Epithelial cell of prostate (primary cell): Measurements from ENCODE around the gene FBXO7.

Experiments used
- DNase-seq: peaks from one replicate; pipeline ENCODE4 v3.0.0-alpha.2; 2011; ENCODE audit warnings: low read depth, low spot score
- H3K27ac ChIP-seq: fragments of 450-650 bp; 2 replicates; pipeline ENCODE4 v1.5.1; 2017; ENCODE audit warnings: mild to moderate bottlenecking

The FBXO7 gene

DNA sequence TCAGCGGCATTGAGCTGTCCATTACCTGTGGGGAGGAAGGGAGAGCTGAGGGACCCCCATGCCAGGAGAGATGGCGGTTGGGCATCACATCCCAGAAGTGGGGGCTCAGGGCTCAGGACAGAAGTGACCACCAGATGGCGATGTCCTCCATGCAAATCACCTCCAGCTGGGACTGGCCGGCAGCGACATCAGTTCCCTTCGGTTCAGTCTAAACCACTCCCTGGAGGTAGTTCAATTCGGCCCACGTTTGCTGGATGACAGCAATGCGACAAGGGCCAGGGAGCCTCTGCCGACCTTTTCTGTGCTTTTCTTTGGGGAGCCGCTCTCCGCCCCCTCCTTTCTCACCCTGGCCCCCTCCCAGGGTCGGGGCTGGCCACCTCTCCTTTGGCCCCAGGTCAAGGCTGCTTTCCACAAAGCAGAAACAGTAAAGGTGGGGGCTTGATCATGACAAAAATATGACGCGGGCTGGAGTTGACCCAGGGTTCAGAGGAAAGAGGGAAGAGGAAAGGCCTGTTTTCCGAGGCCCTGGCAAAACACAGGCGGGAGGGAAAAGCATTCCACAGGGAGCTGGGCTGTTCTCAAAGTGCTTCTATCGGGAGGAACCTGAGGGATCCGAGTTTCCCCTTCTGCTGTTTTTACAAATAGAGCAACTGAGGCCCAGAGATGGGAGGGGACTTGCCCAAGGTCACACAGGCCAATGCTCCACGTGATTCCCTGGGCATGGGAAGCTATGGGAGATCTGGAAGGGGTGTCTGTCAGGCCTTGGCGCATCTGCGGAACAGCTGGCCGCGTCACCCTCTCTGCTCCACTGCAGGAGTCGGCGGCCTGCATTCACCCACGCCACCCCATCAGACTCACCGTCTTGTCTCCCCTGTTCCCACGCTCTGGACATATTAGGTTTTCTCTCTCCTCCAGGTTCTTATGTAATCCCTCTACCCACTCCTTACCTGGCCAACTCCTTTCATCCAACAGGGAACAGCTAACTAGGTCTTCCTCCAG is 54.7 kb downstream of the FBXO7 start:
- peak; percentile 18 for DNase-seq

GRCh38 chr22:32531228-32531627 is 56.6 kb downstream of the FBXO7 start:
- no peak overlapping the region for H3K27ac ChIP-seq
- no peak for DNase-seq

More for the DNA sequence above, 54.7 kb downstream of the FBXO7 start:
- H3K27ac ChIP-seq: no peak overlapping the region

- DNase-seq: no peak
- H3K27ac ChIP-seq: no peak overlapping the region
Measured at GRCh38 chr22:32531931-32532819, 57.6 kb downstream of the FBXO7 start.

- no peak overlapping the region for H3K27ac ChIP-seq
- no peak for DNase-seq
Measured at GRCh38 chr22:32532820-32533128, 58.2 kb downstream of the FBXO7 start.

DNA sequence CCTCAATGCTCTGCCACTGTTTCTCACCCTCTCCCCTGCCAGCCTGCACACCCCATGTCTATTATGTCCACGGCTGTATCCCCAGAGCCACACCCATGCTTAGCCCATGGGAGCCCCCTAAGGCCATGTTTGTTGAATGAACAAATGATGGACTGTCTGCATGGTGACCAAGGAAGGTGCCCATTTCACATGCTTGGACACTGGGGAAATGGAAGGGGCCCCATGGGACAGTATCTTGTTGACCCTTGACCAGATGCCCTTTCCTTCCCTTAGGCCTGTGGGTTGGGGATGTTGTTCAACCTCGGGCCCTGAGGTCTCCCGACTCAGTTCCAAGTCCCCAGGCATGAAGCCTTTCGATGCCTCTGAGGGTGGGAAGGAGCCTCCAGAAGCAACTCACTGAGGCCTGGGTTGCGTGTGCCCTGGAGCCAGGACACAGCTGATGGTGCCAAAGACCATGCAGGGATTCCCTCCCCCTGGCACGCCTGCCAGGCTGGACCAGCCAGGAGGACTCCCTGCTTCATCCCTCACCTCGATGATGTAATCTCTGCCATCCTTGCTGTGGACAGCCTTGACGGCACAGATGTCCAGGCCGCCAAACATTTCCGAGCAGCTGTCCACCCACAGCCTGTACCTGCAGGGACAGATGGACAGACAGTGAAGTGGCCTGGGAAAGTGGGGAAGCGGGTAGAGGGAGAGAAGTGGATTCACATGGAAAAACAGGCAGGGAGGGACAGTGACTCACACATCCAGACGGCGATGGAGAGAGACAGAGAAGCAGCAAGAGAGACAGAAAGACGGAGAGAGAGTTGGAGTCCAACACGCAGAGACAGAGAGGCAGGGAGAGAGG is 58.9 kb downstream of the FBXO7 start:
- H3K27ac ChIP-seq: no peak overlapping the region

GRCh38 chr22:32534252-32535235 is 59.9 kb downstream of the FBXO7 start:
- DNase-seq: no peak
- H3K27ac ChIP-seq: no peak overlapping the region

More for the DNA sequence above, 58.9 kb downstream of the FBXO7 start:
- DNase-seq: no peak

GRCh38 chr22:32535531-32536190 is 61.0 kb downstream of the FBXO7 start:
- no peak for DNase-seq
- H3K27ac ChIP-seq: no peak overlapping the region

DNA sequence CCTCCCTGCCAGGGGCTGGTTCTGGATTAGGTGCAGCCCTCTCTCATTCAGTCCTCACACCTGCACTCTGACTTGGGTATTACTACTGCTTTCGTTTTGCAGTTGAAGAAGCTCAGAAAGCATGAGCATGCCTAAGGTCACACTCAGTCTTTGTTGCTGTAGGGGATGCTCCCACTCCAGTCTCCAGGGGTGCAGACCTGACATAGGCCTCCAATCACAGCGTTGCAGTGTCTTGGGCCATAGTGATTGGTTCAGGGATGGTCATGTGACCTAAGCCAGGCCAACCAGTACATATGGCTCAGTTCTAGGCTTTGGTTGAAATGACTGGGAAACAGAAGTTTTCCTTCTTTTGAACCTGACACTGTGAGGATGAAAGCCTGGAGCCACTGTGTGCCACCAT is 61.7 kb downstream of the FBXO7 start:
- no peak for DNase-seq
- H3K27ac ChIP-seq: no peak overlapping the region

- no peak for DNase-seq
- H3K27ac ChIP-seq: no peak overlapping the region
Measured at GRCh38 chr22:32538521-32538920, 63.9 kb downstream of the FBXO7 start.

DNA sequence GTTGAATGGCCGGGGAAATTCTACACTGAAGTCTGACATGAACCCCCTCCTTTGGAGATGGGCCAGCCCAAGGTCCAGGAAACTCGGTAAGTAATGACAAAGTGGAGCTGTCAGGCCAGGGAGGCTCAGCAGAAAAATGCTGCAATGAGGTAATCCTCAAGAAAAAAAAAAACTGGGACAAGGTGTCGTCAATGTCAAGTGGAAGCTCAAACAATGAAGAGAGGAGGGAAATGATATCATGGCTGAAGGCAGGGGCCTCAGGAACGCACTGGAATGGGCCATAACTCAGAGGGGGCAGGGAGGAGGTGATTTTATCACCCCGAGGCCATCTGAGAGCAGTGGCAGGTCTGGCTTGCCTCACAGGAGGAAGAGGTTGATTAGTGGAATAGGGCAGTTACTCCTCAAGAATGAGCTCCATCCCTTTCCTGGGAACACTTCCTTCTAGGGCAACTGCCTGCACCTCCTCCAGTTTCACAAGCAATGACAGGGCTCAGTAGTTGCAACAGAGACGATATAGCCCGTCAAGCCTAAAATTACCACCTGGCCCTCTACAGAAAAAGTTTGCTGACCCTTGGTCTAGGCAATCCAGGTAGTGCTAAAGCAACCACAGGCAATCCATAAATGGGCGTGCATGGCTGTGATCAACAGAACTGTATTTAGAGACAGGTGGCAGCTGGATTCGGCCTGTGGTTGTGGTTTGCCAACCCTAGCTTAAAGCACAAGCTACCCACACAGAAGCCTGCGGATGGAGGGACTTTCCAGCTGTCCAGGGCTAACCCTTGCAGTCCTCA is 65.2 kb downstream of the FBXO7 start:
- DNase-seq: no peak
- H3K27ac ChIP-seq: no peak overlapping the region

GRCh38 chr22:32541481-32541880 is 66.9 kb downstream of the FBXO7 start:
- no peak overlapping the region for H3K27ac ChIP-seq

DNA sequence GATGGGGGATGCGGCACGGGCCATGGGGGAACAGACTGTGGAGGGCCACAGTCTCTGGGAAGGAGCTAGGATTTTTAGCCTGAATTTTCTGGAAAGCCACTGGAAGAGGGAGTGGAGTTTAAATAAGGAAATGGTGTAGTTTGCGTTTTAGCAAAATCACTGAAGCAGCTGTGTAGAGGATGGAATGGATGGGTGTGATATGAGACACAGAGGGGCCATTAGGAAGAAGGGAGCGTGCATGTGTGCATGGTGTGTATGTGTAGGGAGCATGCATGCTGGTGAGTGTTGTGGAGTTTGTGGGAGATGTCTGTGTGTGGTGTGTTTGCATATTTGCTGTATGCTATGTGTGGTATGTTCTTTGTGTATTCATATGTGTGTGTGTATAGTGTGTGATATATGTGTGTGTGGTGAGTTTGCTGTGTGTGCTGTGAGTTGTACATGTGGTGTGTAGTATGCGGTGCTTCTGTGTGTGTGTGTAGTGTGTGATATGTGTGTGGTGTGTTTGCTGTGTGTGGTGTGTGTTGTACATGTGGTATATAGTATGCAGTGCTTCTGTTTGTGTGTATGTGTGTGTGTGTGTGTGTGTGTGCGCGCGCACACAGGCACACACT is 67.6 kb downstream of the FBXO7 start:
- DNase-seq: no peak
- no peak overlapping the region for H3K27ac ChIP-seq

More at GRCh38 chr22:32541481-32541880, 66.9 kb downstream of the FBXO7 start:
- DNase-seq: no peak

DNA sequence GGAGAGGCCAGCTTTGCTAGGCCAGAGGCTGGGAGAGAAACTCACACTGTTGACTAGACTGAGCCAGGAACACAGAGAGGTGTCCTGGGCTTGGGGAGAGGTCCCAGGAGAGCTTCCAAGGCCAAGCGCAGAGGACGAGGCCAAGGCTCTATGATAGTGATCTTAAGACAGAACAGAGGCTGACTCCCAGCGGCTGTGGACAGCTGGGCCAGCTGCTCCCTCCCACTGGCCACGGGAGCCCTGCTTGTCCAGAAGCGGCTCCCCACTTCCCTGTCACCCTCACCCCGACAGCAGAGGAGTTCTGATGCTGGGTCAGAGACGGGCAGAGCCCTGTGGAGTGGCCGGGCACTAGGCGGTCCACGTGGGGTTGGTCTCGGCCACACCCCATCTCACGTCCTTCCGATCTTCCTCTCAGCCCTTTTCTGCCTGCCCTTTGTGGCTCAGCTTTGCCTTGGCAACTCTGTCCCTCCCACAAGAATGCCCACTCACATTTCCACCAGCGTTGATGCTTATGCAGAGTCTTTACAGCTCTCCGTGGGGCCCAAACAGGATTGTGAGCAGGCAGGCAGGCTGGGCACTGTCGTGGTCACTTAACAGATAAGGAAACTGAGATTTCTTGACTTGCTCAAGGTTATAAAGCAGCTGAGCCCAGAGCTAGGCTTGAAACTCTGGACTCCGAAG is 68.2 kb downstream of the FBXO7 start:
- no peak for DNase-seq
- H3K27ac ChIP-seq: no peak overlapping the region

DNA sequence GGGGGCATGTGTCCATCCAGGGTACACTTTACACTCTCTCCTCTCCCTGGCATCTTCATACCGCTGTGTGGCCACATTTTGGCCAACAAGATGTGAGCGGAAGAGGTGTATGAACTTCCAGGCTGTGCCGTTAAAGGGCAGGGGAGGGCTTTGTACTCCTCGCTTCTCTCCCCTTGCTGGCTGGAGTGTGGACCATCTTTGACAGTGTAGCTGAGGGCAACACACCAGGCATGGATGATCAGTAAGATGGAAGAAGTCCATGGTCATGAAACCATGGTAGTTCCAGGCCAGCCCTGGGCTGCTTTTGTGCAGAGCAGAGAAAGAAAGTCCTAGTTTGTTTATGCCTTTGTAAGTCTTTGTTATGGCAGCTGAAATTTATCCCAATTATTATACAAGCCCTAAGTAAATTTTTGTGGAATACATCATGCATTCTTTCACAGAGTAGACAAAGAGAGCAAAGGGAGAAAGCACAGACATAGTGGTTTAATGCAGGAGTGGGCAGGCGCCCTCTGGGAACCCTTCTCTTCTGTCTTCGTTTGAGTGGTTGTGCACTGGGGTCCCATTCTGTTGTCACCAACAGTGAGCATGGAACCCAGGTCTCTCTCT is 70.4 kb downstream of the FBXO7 start:
- H3K27ac ChIP-seq: no peak overlapping the region

DNA sequence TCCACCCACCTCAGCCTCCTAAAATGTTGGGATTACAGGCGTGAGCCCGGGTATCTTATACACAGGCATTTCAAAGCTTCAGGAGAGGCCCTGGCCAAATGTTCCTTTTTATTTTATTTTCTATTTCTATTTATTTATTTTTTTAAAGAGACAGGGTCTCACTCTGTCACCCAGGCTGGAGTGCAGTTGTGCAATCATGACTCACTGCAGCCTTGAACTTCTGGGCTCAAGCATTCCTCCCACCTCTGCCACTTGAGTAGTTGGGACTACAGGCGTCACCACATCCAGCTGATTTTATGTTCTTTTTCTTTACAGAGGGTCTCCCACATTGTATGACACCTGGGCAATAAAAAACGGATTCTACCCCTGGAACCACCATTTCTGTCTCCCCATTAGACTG is 71.2 kb downstream of the FBXO7 start:
- H3K27ac ChIP-seq: no peak overlapping the region
- no peak for DNase-seq

More for the DNA sequence above, 70.4 kb downstream of the FBXO7 start:
- DNase-seq: no peak

DNA sequence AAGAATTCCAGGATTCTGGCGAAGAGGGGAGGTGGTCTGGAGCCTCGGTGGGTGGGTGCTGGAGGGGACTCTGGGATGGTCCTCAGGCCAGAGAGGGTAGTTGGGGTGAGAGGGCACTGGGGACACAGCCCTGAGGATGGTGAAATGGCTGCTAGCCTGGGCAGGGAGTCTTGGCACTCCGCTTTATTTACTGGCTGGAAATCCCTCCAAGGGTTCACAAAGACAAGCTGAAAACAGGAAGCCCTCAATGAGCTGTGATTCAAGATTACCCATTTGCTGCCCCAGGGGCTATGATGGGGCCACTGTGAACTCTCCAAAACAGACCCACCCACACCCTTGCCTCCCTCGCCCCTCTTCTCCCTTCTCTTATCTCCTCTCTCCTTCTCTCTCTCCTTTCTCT is 71.9 kb downstream of the FBXO7 start:
- no peak for DNase-seq
- H3K27ac ChIP-seq: no peak overlapping the region
